Sciatic nerve (tissue), 2 donors: ENCODE results near the gene C5AR1. TPM values are rescaled to one million over a fixed set of nuclear protein-coding genes. Genes with fewer than 3 reads are reported as not detected.
"Not testable (repeated sequence)": the region's sequence is repeated elsewhere in the genome, so short reads cannot be mapped to it uniquely, and the experiment has no call there.

ENCODE experiments used
- ATAC-seq: fragments of 200-7000 bp; cut with Tn5 transposase; one replicate; pipeline ENCODE4 v1.9.1; 2020; ENCODE audit warnings: mild to moderate bottlenecking, moderate library complexity
- DNase-seq: peaks from one replicate; pipeline ENCODE4 v3.0.0-alpha.2; 2020; ENCODE audit warnings: low spot score
- intact Hi-C: fragments of 100-400 bp; cut with DNase I; formaldehyde crosslinking; loops from one replicate; pipeline ENCODE4 v1.14.2; 2022
- total RNA-seq: library from RNA; stranded (reverse); fragmentation: NEBNext Ultra II Directional; extraction: Animal tissue kit (Norgen Biotek cat#: 25700); gene quantifications from one replicate; pipeline ENCODE4 v1.2.1, GENCODE V29; 2021
- donor health status: DM: no; HTN: no; CAD: no.
- donor health status: DM: no; HTN: no; CAD: no.

C5AR1 gene
- total RNA-seq, 1 donor from 2014 or later = 33.3 TPM

DNA sequence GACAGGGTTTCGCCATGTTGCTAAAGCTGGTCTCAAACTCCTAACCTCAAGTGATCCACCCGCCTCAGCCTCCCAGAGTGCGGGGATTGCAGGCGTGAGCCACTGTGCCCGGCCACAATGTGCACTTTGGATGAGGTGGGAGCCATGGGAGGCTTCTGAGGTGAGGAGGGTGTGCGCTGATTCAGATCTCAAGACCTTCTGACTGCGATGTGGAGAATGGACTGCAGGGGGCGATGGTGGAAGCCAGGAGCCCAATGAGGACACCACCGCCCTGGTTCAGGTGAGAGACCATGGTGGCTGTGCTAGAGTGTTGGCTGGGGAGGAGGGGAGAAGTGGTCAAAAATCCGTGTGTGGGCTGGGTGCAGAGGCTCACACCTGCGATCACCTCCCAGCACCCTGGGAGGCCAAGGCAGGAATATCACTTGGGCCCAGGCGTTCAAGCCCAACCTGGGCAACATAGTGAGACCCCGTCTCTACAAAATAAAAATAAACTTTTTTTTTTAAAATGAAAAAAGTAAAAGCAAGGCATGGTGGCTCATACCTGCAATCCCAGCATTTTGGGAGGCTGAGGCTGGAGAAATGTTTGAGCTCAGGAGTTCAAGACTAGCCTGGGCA, 29.4 kb upstream of the C5AR1 start:
- intact Hi-C loops = no loop called here
- ATAC-seq = no peak
- no peak for DNase-seq

DNA sequence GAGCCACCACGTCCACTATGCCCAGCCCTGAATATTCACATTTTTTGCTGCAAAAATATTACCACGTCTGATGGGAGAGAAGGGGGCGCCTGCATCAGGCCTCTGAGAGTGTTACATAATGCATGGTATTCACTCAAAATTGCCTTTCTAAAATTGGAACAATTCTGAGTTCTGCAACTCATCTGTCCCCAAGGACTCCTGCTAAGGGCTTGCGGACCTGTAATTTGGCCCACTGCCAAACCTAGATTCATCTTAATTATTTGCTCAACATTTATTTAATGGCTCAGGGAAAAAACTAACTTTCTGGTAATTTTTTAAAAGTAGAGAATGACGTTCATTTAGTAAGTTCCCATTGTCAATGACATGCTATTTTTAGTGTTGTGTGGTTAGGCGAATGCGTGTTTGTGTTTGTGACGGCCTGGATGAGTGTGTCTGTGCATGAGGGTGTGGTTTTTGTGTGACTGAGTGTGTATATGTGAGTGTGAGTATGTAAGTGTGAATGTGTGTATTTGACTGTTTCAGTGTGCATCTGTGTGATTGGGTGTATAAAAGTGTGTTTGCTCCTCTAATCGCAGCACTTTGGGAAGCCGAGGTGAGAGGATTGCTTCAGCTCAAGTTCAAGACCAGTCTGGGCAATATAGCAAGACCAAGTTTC, 26.1 kb upstream of the C5AR1 start:
- ATAC-seq (no peak), DNase-seq (no peak)
- intact Hi-C loops = no loop called here

DNA sequence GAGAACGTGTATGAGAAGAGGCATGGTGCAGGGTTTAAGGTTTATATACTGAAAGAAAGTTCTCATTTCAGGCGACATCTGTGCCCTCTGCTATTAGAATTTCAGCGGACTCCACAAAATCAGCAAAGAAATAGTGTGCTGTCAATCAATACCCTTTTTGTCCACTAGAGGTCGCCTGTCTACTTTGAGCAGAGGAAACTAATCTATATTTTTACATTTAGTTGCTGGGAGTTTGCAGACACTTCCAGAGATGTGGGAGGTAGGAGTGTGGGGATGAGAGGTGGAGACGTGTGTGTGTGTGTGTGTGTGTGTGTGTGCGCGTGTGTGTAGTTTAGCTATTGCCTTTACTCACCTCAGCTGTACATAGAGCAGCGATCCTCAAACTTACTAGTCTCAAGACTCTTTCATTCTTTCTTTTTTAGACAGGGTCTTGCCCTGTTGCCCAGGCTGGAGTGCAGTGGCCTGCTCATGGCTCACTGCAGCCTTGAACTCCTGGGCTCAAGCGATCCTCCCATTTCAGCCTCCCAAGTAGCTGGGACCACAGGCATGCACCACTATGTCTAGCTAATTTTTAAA, 25.2 kb upstream of the C5AR1 start:
- ATAC-seq (peak; percentile 55), DNase-seq (no peak)
- intact Hi-C loops = no loop called here

- DNase-seq (peak; percentile 81), ATAC-seq (peak; percentile 87)
- intact Hi-C loops = no loop called here
Observed at GRCh38 chr19:47296036-47296435, 13.6 kb upstream of the C5AR1 start.

- intact Hi-C loops, ATAC-seq, DNase-seq: not testable (repeated sequence)
Observed at GRCh38 chr19:47300867-47301266, 8.8 kb upstream of the C5AR1 start.

- DNase-seq (no peak), ATAC-seq (no peak)
- intact Hi-C loops = no loop called here
Observed at GRCh38 chr19:47302249-47302648, 7.4 kb upstream of the C5AR1 start.

- intact Hi-C loops = no loop called here
- no peak for ATAC-seq
- no peak for DNase-seq
Observed at GRCh38 chr19:47303966-47304365, 5.7 kb upstream of the C5AR1 start.

- DNase-seq = peak; percentile 85
- intact Hi-C loops = no loop called here
- peak; percentile 60 for ATAC-seq
Observed at GRCh38 chr19:47305309-47305751, 4.3 kb upstream of the C5AR1 start.

DNA sequence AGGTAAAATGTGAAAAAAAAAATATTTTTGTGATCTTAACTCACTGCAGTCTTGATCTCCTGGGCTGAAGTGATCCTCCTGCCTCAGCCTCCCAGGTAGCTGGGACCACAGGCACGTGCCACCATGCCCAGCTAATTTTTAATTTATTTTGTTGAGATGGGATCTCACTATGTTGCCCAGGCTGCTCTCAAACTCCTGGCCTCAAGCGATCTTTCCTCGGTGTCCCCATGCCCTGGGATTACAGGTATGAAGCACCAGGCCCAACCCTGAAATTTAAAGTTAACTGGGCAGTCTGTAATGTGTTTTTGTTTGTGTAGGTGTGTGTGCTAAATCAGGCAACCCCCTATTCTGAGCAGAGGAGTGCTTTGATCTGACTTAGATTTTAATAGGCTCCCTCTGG, 3.4 kb upstream of the C5AR1 start:
- no peak for ATAC-seq
- no peak for DNase-seq
- intact Hi-C loops = no loop called here

GRCh38 chr19:47309038-47309437, 623 bp upstream of the C5AR1 start:
- no peak for DNase-seq
- no peak for ATAC-seq
- intact Hi-C loops = no loop called here

- DNase-seq (no peak), ATAC-seq (no peak)
- intact Hi-C loops = no loop called here
Observed at GRCh38 chr19:47310323-47310722, 662 bp downstream of the C5AR1 start.

DNA sequence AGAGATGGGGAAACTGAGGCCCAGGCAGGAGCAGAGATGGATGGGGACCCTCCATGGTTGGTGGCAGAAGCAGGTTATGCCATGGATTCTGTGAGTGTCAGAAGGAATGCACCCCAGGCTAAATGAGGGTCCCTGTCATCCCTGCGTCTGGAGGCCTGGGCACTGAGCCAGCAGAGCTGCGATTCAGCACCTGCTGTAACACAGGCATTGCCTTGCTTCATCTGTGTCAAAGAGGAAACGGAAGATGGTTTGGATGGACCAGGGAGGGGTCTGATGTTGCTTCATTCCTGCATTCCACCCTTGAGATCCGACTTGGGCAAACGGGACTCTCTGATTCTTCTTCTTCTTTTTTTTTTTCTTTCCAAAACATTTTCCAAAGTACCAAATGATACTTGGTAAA, 1.2 kb downstream of the C5AR1 start:
- DNase-seq (no peak), ATAC-seq (peak; percentile 14)
- intact Hi-C loops = no loop called here

DNA sequence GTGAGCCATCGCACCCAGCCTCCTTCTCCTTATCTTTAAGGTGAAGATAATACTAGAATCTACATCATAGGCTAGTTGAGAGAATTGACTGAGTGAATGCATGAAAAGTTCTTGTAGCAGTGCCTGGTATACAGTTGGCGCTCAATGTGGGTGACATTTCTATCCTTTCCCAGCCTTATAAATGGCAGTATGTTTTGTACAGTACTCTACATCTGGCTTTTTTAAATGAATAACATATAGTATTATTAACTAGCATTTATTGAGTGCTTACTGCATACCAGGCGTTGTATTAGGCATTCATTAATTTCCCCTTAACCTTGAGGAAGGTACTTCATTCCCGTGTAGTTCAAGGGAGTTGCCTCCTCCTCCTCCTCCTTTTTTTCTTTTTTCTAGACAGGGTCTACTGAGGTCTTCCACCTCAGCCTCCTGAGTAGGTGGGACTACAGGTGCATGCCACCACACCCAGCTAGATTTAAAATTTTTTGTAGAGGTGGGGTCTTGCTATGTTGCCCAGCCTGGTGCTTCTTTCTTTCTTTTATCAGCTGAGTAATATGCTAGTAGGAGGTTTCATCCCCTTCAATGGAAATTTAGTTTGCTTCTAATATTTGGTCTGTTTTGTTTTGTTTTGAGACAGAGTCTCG, 2.8 kb downstream of the C5AR1 start:
- intact Hi-C loops = no loop called here
- no peak for ATAC-seq

GRCh38 chr19:47313754-47314295, 4.2 kb downstream of the C5AR1 start:
- DNase-seq = no peak
- intact Hi-C loops = no loop called here

More for the DNA sequence above, 2.8 kb downstream of the C5AR1 start:
- DNase-seq = no peak

GRCh38 chr19:47315125-47315821, 5.6 kb downstream of the C5AR1 start:
- ATAC-seq = peak; percentile 92
- DNase-seq = peak; percentile 70
- intact Hi-C loops = no loop called here

More at GRCh38 chr19:47313754-47314295, 4.2 kb downstream of the C5AR1 start:
- no peak for ATAC-seq

GRCh38 chr19:47316513-47316912, 6.9 kb downstream of the C5AR1 start:
- no peak for DNase-seq
- intact Hi-C loops = no loop called here
- ATAC-seq = no peak

- DNase-seq (no peak), ATAC-seq (no peak)
- intact Hi-C loops = no loop called here
Observed at GRCh38 chr19:47319923-47320871, 10.5 kb downstream of the C5AR1 start.

GRCh38 chr19:47321630-47322029, 12.0 kb downstream of the C5AR1 start:
- DNase-seq (no peak), ATAC-seq (no peak)

More at GRCh38 chr19:47321630-47322029, 12.0 kb downstream of the C5AR1 start:
- intact Hi-C loops = no loop called here
